ENCODE data around the gene MEST.

DNA sequence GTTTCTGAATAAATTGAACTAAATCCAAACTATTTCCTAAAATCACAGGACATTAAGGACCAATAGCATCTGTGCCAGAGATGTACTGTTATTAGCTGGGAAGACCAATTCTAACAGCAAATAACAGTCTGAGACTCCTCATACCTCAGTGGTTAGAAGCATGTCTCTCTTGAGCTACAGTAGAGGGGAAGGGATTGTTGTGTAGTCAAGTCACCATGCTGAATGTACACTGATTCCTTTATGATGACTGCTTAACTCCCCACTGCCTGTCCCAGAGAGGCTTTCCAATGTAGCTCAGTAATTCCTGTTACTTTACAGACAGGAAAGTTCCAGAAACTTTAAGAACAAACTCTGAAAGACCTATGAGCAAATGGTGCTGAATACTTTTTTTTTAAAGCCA is 13.9 kb downstream of the MEST start:
- TF ChIP-seq, protein P1, sequence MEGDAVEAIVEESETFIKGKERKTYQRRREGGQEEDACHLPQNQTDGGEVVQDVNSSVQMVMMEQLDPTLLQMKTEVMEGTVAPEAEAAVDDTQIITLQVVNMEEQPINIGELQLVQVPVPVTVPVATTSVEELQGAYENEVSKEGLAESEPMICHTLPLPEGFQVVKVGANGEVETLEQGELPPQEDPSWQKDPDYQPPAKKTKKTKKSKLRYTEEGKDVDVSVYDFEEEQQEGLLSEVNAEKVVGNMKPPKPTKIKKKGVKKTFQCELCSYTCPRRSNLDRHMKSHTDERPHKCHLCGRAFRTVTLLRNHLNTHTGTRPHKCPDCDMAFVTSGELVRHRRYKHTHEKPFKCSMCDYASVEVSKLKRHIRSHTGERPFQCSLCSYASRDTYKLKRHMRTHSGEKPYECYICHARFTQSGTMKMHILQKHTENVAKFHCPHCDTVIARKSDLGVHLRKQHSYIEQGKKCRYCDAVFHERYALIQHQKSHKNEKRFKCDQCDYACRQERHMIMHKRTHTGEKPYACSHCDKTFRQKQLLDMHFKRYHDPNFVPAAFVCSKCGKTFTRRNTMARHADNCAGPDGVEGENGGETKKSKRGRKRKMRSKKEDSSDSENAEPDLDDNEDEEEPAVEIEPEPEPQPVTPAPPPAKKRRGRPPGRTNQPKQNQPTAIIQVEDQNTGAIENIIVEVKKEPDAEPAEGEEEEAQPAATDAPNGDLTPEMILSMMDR (conservative IDR thresholded peaks at IDR 0.05) = no peak
- no peak for TF ChIP-seq EZH2 (IDR thresholded peaks at IDR 0.05; ENCODE audit: low read depth)
